ENCODE data around the gene NCKAP5. TPM values are rescaled to one million over a fixed set of nuclear protein-coding genes. Genes with fewer than 3 reads are reported as not detected.
A peak's percentile ranks its signal among the peaks of the same experiment; 100 is the strongest.

The NCKAP5 gene
- total and polyA plus RNA-seq, 9 of the 15 experiments (the other 6 are each of a cell fraction or from before 2014, with no cell fraction given): not detected

GRCh38 chr2:133063775-133064174, 504.5 kb downstream of the NCKAP5 start (continued):
- TF ChIP-seq REST (IDR thresholded peaks at IDR 0.05; ENCODE audit: borderline replicate concordance) (peak; percentile 80), REST (CRISPR knock-in tag; IDR thresholded peaks at IDR 0.05; ENCODE audit: low read depth) (peak; percentile 41; the same call in 1 of the 2 replicates), EHMT2 (IDR thresholded peaks at IDR 0.05) (0 out of 2 replicates have a peak, but pooled peaks have one; percentile 43)

Data from K562 (cell line).